Body of pancreas (tissue), 4 donors: ENCODE measurements around the gene TTC7B.

Experiments
- POLR2A ChIP-seq, 3 donors: fragments of 450-650 bp; IDR thresholded peaks; one replicate each; pipeline ENCODE4 v1.6.1; 2016; ENCODE audit warnings: antibody characterized with exemption in 3 of 3, mild to moderate bottlenecking in 2 of 3
- TF ChIP-seq, protein P1 (sequence below), 7 experiments: fragments of 450-650 bp in 4 of 7; fragments of 200-600 bp in 3 of 7; sonication (generic) in 3 of 7; IDR thresholded peaks; one replicate each; pipeline ENCODE4 v1.5.1; 2016 to 2019; ENCODE audit warnings: antibody characterized with exemption in 7 of 7

DNA sequence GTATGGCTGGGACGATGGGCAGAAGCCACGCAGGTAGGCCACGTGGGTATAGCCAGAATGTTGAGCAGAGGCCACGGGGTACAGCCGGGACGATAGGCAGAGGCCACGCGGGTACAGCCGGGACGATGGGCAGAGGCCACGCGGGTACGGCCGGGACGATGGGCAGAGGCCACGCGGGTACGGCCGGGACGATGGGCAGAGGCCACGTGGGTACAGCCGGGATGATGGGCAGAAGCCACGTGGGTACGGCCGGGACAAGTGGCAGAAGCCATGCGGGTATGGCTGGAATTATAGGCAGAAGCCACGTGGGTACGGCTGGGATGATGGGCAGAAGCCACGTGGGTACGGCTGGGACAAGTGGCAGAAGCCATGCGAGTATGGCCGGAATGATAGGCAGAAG, 195.0 kb downstream of the TTC7B start:
- TF ChIP-seq POLR2A (IDR thresholded peaks at IDR 0.05) = no peak
- TF ChIP-seq, protein P1, sequence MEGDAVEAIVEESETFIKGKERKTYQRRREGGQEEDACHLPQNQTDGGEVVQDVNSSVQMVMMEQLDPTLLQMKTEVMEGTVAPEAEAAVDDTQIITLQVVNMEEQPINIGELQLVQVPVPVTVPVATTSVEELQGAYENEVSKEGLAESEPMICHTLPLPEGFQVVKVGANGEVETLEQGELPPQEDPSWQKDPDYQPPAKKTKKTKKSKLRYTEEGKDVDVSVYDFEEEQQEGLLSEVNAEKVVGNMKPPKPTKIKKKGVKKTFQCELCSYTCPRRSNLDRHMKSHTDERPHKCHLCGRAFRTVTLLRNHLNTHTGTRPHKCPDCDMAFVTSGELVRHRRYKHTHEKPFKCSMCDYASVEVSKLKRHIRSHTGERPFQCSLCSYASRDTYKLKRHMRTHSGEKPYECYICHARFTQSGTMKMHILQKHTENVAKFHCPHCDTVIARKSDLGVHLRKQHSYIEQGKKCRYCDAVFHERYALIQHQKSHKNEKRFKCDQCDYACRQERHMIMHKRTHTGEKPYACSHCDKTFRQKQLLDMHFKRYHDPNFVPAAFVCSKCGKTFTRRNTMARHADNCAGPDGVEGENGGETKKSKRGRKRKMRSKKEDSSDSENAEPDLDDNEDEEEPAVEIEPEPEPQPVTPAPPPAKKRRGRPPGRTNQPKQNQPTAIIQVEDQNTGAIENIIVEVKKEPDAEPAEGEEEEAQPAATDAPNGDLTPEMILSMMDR (IDR thresholded peaks at IDR 0.05) = no peak
